NCI-H748 (cell line): Measurements from ENCODE around the gene TAF3.

Experiments
- DNase-seq: peaks from one replicate; lab custom pipeline; 2025; ENCODE audit not compliant: unreplicated experiment; lab: John Stamatoyannopoulos, UW

Gene TAF3

GRCh38 chr10:7965457-7965856 lies 147.2 kb downstream of the TAF3 start:
- DNase-seq = no peak

GRCh38 chr10:7967035-7967434 lies 148.7 kb downstream of the TAF3 start:
- DNase-seq = no peak

- no peak for DNase-seq
Measured at GRCh38 chr10:7968510-7969112, 150.3 kb downstream of the TAF3 start.

- no peak for DNase-seq
Measured at GRCh38 chr10:7969623-7970022, 151.3 kb downstream of the TAF3 start.

GRCh38 chr10:7971949-7972348 lies 153.6 kb downstream of the TAF3 start:
- DNase-seq = no peak

GRCh38 chr10:7972367-7972766 lies 154.1 kb downstream of the TAF3 start:
- DNase-seq = no peak

GRCh38 chr10:7980196-7980595 lies 161.9 kb downstream of the TAF3 start:
- DNase-seq = no peak

- DNase-seq = no peak
Measured at GRCh38 chr10:7982727-7983126, 164.4 kb downstream of the TAF3 start.

- no peak for DNase-seq
Measured at GRCh38 chr10:7984325-7984724, 166.0 kb downstream of the TAF3 start.

- no peak for DNase-seq
Measured at GRCh38 chr10:7984896-7985295, 166.6 kb downstream of the TAF3 start.

GRCh38 chr10:7986851-7987250 lies 168.5 kb downstream of the TAF3 start:
- DNase-seq = no peak

- DNase-seq = no peak
Measured at GRCh38 chr10:7988989-7989388, 170.7 kb downstream of the TAF3 start.

GRCh38 chr10:7998831-7999230 lies 180.5 kb downstream of the TAF3 start:
- DNase-seq = no peak

- DNase-seq = no peak
Measured at GRCh38 chr10:8004469-8005000, 186.2 kb downstream of the TAF3 start.

GRCh38 chr10:8006274-8006999 lies 188.1 kb downstream of the TAF3 start:
- no peak for DNase-seq

- DNase-seq = no peak
Measured at GRCh38 chr10:8009031-8009430, 190.7 kb downstream of the TAF3 start.

GRCh38 chr10:8013006-8013405 lies 194.7 kb downstream of the TAF3 start:
- DNase-seq = no peak

GRCh38 chr10:8013619-8014018 lies 195.3 kb downstream of the TAF3 start:
- no peak for DNase-seq

- DNase-seq = no peak
Measured at GRCh38 chr10:8014649-8015048, 196.3 kb downstream of the TAF3 start.

GRCh38 chr10:8017277-8017676 lies 199.0 kb downstream of the TAF3 start:
- no peak for DNase-seq

GRCh38 chr10:8023321-8023720 lies 205.0 kb downstream of the TAF3 start:
- no peak for DNase-seq

GRCh38 chr10:8023851-8024250 lies 205.5 kb downstream of the TAF3 start:
- no peak for DNase-seq
